Measurements from ENCODE around the gene XRCC4.

DNA sequence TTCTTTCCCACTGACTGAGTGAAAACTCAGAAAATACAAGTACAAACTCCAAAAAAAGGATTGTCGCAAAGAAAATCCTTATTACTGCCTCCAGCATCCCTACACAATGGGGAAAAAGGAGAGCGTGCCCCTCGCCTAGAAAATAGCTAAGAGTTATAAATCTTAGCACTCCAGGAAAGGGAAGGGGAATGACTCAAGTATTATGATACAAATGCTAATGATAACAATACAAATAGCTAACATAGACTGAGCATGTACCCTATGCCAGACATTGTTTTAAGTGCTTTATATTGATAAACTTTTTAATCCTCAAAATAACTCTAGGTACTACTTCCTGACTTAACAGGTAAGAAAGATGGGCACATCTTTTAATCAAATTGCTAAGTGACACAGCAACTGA, 323.4 kb downstream of the XRCC4 start:
- TF ChIP-seq CTCF (conservative IDR thresholded peaks at IDR 0.05 in 1 of 2, IDR thresholded peaks at IDR 0.05 in 1 of 2; ENCODE audit: extremely low read depth in 1 of 2, insufficient read depth in 1 of 2, low read depth in 1 of 2, low read length in 2 of 2) (no peak), EZH2 (IDR thresholded peaks at IDR 0.05; ENCODE audit: borderline replicate concordance, low read length) (no peak)
